Measurements from ENCODE around the gene MYO10.
A peak's percentile ranks its signal among the peaks of the same experiment; 100 is the strongest.

The MYO10 gene

DNA sequence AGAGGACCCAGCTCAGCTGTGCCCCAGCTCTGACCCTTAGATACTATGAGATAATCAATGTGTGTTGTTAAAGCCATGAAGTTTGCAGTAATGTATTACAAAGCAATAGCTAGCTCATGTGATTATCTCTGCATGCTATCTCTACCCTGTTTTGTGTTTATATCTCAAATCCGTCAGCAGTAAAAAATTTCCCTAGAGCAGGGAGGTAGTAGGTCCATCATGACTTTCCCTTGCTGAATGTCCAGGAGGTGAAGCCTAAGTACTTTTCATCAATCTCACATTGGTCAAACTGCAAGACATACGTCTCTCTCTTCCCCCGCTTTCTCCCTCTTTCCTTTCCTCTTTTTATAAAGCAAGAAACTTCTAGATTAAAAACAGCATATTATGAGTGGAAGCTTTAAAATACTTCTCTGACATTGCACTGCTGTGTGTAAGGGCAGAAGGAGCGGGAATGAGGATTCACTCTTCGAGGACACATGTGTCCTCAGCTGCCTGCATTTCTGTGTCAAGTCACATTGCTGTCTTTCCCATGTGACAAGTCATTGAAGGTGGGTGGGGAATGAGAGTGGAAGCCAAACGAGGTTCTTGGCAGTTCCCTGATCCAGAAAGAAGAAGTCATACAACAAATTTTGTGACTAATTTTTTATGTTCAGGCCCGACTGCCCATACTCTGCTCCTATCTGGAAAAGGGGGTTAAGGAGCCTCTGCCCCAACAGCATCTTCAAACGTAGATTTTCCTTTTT is 226.2 kb downstream of the MYO10 start:
- DNase-seq (ENCODE audit: low read depth) = peak; percentile 27

- no peak for DNase-seq (ENCODE audit: low read depth)
Measured at GRCh38 chr5:16707869-16708192, 228.3 kb downstream of the MYO10 start.

DNA sequence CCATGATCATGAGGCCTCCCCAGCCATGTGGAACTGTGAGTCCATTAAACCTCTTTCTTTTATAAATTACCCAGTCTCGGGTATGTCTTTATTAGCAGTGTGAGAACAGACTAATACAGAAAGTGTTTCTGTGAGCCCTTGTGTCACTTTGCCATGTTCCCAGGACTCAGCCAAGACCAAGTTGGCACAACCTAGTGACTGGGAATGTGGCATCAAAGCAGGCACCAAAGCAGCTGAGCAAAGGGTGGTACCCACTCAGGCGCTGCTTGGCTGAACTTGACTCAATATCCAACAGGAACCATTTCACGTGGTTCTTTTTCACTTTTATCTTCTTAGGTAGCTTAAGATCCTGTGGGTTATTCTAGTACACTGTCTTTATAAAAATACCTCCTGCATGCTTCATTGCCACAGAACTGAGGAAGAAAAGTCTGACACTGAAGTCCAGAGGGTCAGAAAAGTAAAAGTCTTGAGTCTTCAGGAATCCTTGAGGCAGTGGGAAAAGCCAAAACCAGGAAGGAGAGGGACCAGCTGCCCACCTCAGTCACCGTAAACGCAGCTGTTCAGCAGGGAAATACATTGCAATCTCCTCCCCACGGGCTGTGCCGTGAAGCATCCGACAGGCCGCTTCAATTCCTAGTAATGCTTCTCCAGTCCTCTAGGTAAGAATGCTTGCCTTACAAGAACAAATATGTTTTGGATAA is 228.8 kb downstream of the MYO10 start:
- no peak for DNase-seq (ENCODE audit: low read depth)

GRCh38 chr5:16704945-16705344 is 231.1 kb downstream of the MYO10 start:
- no peak for DNase-seq (ENCODE audit: low read depth)

DNA sequence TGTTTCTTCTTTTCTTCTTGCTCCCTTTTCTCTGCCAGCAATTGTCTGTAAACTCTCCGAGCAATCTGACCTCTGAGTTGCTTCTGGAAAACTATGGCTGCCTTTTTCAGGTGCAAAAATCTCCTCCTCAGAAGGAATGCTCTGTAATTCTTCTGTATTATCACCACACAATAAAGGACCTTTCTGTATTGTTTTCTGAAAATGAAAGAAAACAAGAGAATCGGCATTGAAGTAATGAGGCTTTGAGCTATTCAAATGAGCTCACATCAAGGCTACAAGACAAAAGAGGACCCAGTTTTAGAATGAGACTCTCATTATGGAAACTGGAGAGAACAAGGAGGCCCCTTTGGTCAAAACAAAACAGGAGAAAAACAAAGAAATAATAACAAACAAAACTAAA is 233.1 kb downstream of the MYO10 start:
- DNase-seq (ENCODE audit: low read depth) = no peak

GRCh38 chr5:16701134-16702099 is 234.7 kb downstream of the MYO10 start:
- DNase-seq (ENCODE audit: low read depth) = no peak

DNA sequence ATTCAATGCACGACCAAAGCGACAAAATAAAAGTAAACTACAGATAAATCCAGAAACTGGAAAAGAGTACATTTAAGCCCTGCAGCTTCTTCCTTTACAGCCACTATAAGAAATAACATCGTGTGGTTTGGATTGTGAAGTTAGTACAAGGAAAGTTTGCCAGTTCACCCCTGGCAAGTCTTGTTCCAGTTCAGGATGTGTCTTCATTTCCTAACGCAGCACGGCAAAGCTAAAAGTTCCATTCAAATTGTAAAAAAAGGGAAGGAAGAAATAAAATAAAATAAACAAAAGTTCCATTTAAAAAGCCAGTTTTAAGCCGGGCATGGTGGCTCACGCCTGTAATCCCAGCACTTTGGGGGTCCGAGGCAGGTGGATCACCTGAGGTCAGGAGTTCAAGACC is 236.0 kb downstream of the MYO10 start:
- DNase-seq (ENCODE audit: low read depth) = no peak

- no peak for DNase-seq (ENCODE audit: low read depth)
Measured at GRCh38 chr5:16695779-16696178, 240.3 kb downstream of the MYO10 start.

DNA sequence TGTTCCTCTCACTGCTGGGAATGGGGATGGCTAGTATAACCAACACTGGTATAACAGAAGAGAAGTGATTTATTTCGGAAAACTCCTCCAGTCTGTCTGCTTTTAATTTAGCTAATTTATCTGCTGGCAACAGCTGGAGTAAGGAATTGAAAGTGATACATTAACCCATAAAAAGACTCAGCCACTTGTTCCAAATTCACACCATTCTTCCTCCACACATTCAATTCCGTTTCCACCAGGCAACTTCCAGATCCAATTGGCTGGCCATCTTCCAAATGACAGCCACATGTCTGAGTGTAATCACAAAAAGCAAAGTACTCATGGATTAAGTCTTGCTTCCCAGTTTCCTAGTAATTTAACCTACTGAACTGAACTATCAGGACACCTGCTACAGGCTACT is 242.2 kb downstream of the MYO10 start:
- DNase-seq (ENCODE audit: low read depth) = peak; percentile 11

GRCh38 chr5:16691731-16692130 is 244.4 kb downstream of the MYO10 start:
- no peak for DNase-seq (ENCODE audit: low read depth)

DNA sequence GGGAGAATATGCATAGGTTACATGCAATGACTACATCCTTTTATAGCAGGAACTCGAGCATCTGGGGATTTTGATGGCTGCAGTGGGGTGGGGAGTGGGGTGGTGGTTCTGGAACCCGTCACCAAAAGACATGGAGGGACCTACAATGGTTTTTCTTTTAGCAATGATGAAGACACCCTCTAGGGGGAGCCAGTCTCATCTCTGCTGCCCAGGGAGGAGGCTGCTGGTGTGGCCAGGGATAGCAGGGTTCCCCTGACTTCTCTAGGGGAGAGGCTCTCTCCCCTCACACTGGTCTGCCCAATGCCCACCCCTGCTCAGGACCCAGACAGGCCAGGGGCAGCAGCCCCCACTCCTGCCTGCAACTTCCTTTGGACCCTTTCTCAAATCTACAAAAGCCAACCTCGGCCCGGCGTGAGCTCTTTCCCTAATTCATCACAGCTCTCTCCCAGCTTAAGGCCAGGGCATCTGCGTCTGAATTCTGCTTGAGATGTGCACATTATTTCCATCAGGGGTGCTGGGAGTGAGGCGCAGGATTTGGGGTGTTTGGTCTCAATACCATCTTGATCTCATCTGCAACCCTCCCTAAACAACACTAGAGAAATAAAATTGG is 245.7 kb downstream of the MYO10 start:
- peak; percentile 64 for DNase-seq (ENCODE audit: low read depth)

- DNase-seq (ENCODE audit: low read depth) = no peak
Measured at GRCh38 chr5:16687898-16688297, 248.2 kb downstream of the MYO10 start.

DNA sequence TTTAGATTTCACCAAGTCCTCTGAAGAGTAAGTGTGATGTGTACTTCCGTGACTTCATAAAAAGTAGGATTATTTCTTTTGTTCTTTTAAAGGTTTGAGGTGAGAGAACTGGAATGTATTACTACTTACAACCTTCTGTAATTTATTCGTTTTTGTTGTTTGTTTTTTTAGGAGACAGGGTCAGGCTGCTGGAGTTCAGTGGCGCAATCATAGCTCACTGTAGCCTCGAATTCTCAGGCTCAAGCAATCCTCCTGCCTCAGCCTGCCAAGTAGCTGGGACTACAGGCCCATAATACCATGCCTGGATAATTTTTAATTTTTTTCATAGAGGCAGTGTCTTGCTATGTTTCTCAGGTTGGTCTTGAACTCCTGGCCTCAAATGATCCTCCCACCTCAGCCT is 251.0 kb downstream of the MYO10 start:
- DNase-seq (ENCODE audit: low read depth) = no peak

DNA sequence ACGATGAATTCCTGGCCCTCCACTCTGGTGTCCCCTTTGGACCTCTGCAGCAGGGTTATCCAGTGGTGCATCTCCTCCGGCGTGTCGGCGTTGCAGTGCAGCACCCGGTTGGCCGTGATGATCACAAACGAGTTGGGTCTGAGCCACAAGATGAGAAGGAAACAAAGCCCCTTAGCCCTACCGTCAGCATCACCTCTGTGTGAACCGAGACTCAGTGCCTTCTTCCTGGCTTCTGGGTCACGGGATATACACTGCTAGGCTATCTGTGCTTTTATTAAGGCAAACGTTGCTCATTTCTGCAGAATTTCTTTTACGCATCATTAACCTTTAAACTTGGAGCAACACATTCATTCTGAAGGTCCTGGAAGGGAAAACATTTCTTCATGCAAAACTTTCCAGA is 254.2 kb downstream of the MYO10 start:
- DNase-seq (ENCODE audit: low read depth) = no peak

- no peak for DNase-seq (ENCODE audit: low read depth)
Measured at GRCh38 chr5:16679863-16680262, 256.2 kb downstream of the MYO10 start.

DNA sequence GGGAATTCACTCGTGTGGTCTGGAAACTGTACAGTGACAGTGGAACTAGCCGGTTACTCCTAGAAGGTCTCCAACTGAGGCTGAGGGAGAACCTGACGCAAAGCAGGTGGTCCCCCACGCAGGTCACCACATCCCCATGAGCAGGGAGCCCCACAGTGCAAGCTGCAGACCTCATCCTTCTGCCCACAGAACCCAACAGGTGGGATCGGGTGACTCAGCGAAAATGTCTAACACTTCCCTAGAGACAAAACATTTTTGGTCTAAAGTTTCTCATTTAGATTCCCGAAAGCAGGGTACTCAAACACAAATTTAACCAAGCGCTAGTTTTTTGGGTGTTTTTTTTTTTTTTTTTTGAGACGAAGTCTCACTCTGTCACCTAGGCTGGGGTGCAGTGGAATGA is 256.9 kb downstream of the MYO10 start:
- no peak for DNase-seq (ENCODE audit: low read depth)

GRCh38 chr5:16675806-16676205 is 260.3 kb downstream of the MYO10 start:
- DNase-seq (ENCODE audit: low read depth) = no peak

- no peak for DNase-seq (ENCODE audit: low read depth)
Measured at GRCh38 chr5:16674750-16675149, 261.3 kb downstream of the MYO10 start.

DNA sequence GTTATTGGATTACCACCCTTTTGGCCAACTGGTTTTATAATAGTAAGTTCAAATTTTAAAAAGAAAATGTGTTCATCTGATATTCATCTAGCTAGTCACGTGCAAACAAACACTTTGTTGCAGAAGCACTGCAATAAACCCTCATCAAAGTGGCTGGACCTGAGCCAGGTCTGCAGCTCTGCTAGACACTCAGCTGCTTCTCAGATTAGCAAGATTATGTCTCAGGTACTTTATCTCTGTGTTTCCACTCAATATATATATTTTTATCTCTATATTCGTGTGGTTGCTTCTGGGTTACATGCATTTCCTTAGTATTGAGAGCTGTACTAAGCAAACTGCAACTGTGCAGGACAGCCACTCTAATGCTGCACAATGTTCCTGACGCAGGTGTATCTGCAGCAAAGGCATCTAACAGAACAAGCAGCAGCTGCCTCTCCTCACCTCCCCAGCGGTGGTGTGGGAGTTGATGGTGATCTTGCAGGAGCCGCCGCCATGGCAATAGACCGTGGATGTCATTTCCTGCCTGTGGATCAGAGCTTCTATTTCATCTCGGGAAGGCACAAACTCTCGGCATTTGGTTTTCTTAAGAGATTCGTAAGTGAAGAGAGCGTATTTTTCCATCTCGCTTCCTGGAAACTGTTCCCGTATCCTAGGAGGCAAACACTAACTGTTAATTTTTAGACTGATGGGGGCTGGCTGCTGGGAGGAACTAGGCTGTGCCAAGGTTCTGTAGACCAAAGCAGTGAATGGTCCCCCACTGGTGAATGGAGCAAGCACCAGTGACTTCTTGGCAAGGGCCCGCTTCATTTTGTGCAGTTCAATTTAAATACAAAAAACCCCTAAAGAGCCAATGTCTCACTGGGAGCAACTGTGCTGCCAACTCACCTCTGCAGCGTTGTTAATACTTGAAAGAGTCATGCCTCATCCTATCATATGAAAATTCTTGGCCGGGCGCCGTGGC is 262.6 kb downstream of the MYO10 start:
- no peak for DNase-seq (ENCODE audit: low read depth)

DNA sequence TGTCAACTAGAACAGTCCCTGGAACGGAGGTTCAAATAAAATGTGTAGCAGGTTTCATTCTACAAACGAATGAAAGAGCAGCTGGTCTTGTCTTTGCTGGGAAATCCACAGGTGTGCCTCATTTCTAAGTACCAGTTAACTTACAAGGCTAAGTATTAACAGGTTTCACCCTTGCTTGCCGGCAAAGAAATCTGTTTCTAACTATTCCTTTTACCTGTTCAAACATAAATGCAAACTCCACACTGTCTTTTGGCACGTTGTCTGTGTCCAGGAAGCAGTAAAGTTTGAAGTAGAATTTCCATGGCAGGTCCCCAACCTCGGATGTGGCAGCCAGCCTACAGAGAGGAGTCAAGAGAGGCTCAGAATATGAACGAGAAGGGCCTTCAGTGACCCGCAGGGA is 264.9 kb downstream of the MYO10 start:
- DNase-seq (ENCODE audit: low read depth) = no peak

- DNase-seq (ENCODE audit: low read depth) = peak; percentile 81
Measured at GRCh38 chr5:16669776-16670175, 266.3 kb downstream of the MYO10 start.
